Hepatocyte (in vitro differentiated cells): ENCODE data around the gene BPHL. TPM values are rescaled to one million over a fixed set of nuclear protein-coding genes. Genes with fewer than 3 reads are reported as not detected.
"Not testable (repeated sequence)": the region's sequence is repeated elsewhere in the genome, so short reads cannot be mapped to it uniquely, and the experiment has no call there.

ENCODE experiments used
- DNase-seq: peaks from one replicate; pipeline ENCODE4 v3.0.0-alpha.2; 2016; ENCODE audit warnings: low spot score
- H2AFZ ChIP-seq: fragments of 200-600 bp; sonication (generic); 2 replicates; pipeline ENCODE4 v1.6.0; 2016; ENCODE audit warnings: antibody characterized with exemption, mild to moderate bottlenecking
- H3K27ac ChIP-seq: fragments of 200-600 bp; sonication (generic); 2 replicates; pipeline ENCODE4 v1.5.1; 2016; ENCODE audit warnings: mild to moderate bottlenecking
- H3K27me3 ChIP-seq: fragments of 200-600 bp; sonication (generic); 2 replicates; pipeline ENCODE4 v1.6.1; 2016
- H3K36me3 ChIP-seq: fragments of 200-600 bp; sonication (generic); replicated peaks from 2 replicates; pipeline ENCODE4 v1.5.1; 2016; ENCODE audit warnings: low read depth; ENCODE audit not compliant: insufficient read depth
- H3K4me1 ChIP-seq: fragments of 200-600 bp; sonication (generic); 2 replicates; pipeline ENCODE4 v1.5.1; 2016; ENCODE audit warnings: mild to moderate bottlenecking, moderate library complexity; ENCODE audit not compliant: insufficient read depth
- H3K4me2 ChIP-seq: fragments of 200-600 bp; sonication (generic); 2 replicates; pipeline ENCODE4 v1.6.0; 2016
- H3K4me3 ChIP-seq: fragments of 200-600 bp; sonication (generic); 2 replicates; pipeline ENCODE4 v1.5.1; 2016; ENCODE audit warnings: mild to moderate bottlenecking
- H3K79me2 ChIP-seq: fragments of 200-600 bp; sonication (generic); 2 replicates; pipeline ENCODE4 v1.6.0; 2017; ENCODE audit warnings: mild to moderate bottlenecking
- H3K9me2 ChIP-seq: fragments of 200-600 bp; sonication (generic); replicated peaks from 2 replicates; pipeline ENCODE4 v1.6.0; 2017; ENCODE audit warnings: mild to moderate bottlenecking; ENCODE audit not compliant: insufficient read depth
- H3K9me3 ChIP-seq: fragments of 200-600 bp; sonication (generic); 2 replicates; pipeline ENCODE4 v1.5.1; 2016; ENCODE audit warnings: low read depth, mild to moderate bottlenecking
- H4K20me1 ChIP-seq: fragments of 200-600 bp; sonication (generic); 2 replicates; pipeline ENCODE4 v1.6.0; 2016; ENCODE audit warnings: mild to moderate bottlenecking; ENCODE audit not compliant: insufficient read depth, poor library complexity, severe bottlenecking
- EZH2 ChIP-seq: fragments of 200-600 bp; sonication (generic); IDR thresholded peaks from 2 replicates; pipeline ENCODE4 v1.6.1; 2016; ENCODE audit warnings: antibody characterized with exemption, mild to moderate bottlenecking, borderline replicate concordance
- EZH2phosphoT487 ChIP-seq: fragments of 200-600 bp; sonication (generic); IDR thresholded peaks from one replicate; pipeline ENCODE4 v1.6.1; 2018; ENCODE audit warnings: antibody characterized with exemption, mild to moderate bottlenecking, low read depth, moderate library complexity; ENCODE audit not compliant: unreplicated experiment, severe bottlenecking
- WGBS: methylation state at CpG from one replicate; pipeline ENCODE4 v1.1.6; 2016; ENCODE audit warnings: low lambda C conversion rate; ENCODE audit errors: missing lambda C conversion rate; 5-methylcytosine and 5-hydroxymethylcytosine counted together
- polyA plus RNA-seq: library from polyadenylated mRNA; unstranded; fragments of >200 nt; fragmentation: Nextera tagmentation; extraction: Ambion mirVana; gene quantifications from 2 replicates; pipeline ENCODE4 v1.2.1, GENCODE V29; 2016
- total RNA-seq: library from RNA; depleted of rRNA; stranded (reverse); fragments of >200 nt; gene quantifications from 2 replicates; pipeline ENCODE4 v1.2.3, GENCODE V29; 2014
- TF ChIP-seq, protein P1 (sequence below): fragments of 200-600 bp; sonication (generic); IDR thresholded peaks from 2 replicates; pipeline ENCODE4 v1.5.1; 2016; ENCODE audit warnings: antibody characterized with exemption, mild to moderate bottlenecking; ENCODE audit not compliant: poor library complexity

Gene BPHL
- total and polyA plus RNA-seq, 2 experiments from 2014 or later, result 52.0 to 77.0 TPM

DNA sequence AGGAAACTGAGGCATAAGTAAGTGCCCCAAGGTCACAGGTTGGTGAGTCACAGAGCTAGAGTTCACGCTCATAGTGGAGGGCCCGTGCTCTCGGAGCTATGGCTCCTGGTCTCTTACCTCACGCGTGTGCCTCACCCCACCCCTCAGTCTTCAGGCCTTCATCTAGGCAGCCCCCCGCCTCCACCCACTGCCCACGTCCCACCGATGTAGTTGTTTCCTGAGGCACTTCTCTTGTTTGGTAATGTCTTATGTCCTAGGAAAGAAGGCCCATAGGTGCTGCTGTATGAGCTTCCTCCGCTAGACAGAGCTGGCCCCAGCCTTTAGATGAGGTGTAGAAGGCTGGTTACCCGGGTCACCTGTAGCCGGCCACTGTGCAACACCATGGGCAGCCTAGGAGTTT lies 45.1 kb upstream of the BPHL start:
- TF ChIP-seq EZH2 (no peak), EZH2phosphoT487 (no peak)
- H3K79me2 ChIP-seq, result peaks cover 84% of the 10 kb centered on the region
- H3K4me3 ChIP-seq, result no peak overlapping the region
- H3K27me3 ChIP-seq, result no peaks in the 10 kb centered on the region
- no peaks in the 10 kb centered on the region for H3K9me3 ChIP-seq
- no peak for DNase-seq
- WGBS, result 97% methylated on average over 11 of the region's 11 CpGs
- H3K4me2 ChIP-seq, result no peak overlapping the region
- H3K27ac ChIP-seq, result no peak overlapping the region
- H4K20me1 ChIP-seq, result peaks cover 32% of the 10 kb centered on the region
- no peaks in the 10 kb centered on the region for H3K9me2 ChIP-seq
- H3K36me3 ChIP-seq, result no peaks in the 10 kb centered on the region
- H2AFZ ChIP-seq, result no peak overlapping the region
- peaks cover 18% of the 10 kb centered on the region for H3K4me1 ChIP-seq

DNA sequence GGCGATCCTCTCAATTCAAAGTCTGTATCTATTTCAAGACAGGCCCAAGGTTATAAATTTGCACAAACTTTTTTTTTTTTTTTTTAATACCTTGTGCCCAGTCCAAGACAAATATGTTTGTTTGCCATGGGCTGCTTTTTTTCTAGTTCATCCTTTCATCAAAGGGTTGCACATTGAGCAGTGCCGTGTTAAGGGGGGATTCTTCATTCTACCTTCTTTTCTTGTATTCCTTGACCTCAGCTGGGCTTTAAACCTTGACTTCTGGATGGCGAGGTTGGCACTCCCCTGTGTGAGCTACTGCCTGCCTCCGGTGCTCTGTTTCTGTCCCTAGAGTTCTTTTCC lies 42.8 kb upstream of the BPHL start:
- no peak overlapping the region for H3K27ac ChIP-seq
- TF ChIP-seq EZH2 (no peak), EZH2phosphoT487 (no peak)
- TF ChIP-seq, protein P1, sequence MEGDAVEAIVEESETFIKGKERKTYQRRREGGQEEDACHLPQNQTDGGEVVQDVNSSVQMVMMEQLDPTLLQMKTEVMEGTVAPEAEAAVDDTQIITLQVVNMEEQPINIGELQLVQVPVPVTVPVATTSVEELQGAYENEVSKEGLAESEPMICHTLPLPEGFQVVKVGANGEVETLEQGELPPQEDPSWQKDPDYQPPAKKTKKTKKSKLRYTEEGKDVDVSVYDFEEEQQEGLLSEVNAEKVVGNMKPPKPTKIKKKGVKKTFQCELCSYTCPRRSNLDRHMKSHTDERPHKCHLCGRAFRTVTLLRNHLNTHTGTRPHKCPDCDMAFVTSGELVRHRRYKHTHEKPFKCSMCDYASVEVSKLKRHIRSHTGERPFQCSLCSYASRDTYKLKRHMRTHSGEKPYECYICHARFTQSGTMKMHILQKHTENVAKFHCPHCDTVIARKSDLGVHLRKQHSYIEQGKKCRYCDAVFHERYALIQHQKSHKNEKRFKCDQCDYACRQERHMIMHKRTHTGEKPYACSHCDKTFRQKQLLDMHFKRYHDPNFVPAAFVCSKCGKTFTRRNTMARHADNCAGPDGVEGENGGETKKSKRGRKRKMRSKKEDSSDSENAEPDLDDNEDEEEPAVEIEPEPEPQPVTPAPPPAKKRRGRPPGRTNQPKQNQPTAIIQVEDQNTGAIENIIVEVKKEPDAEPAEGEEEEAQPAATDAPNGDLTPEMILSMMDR, result no peak
- H3K36me3 ChIP-seq, result no peaks in the 10 kb centered on the region
- no peak overlapping the region for H3K4me3 ChIP-seq
- no peak overlapping the region for H3K4me2 ChIP-seq
- H3K9me2 ChIP-seq, result no peaks in the 10 kb centered on the region
- peaks cover 32% of the 10 kb centered on the region for H4K20me1 ChIP-seq
- H2AFZ ChIP-seq, result no peak overlapping the region
- peaks cover 75% of the 10 kb centered on the region for H3K79me2 ChIP-seq
- WGBS, result 67% methylated on average over 4 of the region's 4 CpGs
- H3K4me1 ChIP-seq, result peaks cover 9% of the 10 kb centered on the region
- no peaks in the 10 kb centered on the region for H3K9me3 ChIP-seq
- H3K27me3 ChIP-seq, result no peaks in the 10 kb centered on the region
- no peak for DNase-seq

DNA sequence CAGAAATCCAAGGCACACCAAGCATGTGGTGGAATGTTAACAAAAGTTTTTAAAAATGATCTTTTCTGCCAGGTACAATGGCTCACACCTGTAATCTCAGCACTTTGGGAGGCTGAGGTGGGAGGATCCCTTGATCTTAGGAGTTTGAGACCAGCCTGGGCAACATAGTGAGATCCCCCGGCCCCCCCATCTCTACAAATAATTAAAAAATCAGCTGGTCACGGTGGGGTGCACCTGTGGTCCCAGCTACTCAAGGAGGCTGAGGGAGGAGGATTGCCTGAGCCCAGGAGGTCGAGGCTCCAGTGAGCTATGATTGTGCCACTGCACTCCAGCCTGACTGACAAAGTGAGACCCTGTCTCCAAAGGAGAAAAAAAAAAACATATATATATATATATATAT lies 42.2 kb upstream of the BPHL start:
- no peak for DNase-seq
- no peak overlapping the region for H3K4me2 ChIP-seq
- peaks cover 32% of the 10 kb centered on the region for H4K20me1 ChIP-seq
- H3K27ac ChIP-seq, result no peak overlapping the region
- TF ChIP-seq EZH2 (no peak), EZH2phosphoT487 (no peak)
- TF ChIP-seq, protein P1, result no peak
- H3K4me1 ChIP-seq, result peaks cover 9% of the 10 kb centered on the region
- H3K9me2 ChIP-seq, result no peaks in the 10 kb centered on the region
- peaks cover 72% of the 10 kb centered on the region for H3K79me2 ChIP-seq
- H3K27me3 ChIP-seq, result no peaks in the 10 kb centered on the region
- H3K9me3 ChIP-seq, result no peaks in the 10 kb centered on the region
- H2AFZ ChIP-seq, result no peak overlapping the region
- H3K4me3 ChIP-seq, result no peak overlapping the region
- 96% methylated on average over 3 of the region's 3 CpGs for WGBS
- no peaks in the 10 kb centered on the region for H3K36me3 ChIP-seq

DNA sequence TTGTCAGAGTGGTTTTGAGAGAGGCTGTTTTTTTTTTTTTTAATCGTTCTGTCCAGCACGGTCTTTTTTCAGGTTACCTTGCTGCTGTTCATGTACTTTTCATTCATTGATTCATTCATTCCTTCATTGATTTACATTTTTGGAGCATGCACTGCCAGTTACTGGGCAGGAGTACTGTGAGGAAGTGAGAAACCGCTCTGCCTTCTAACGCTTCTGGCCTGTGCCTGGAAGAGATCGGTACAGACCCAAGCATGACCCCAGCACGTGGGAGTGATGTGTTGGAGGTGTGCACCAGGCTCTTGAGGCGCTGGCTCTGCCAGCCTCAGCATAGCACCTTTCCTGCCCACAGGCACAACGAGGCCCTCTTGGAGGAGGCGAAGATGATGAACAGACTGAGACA lies 41.1 kb upstream of the BPHL start:
- Histone ChIP-seq H3K27ac (no peak overlapping the region), H3K4me2 (no peak overlapping the region), H2AFZ (no peak overlapping the region), H3K27me3 (no peaks in the 10 kb centered on the region), H3K36me3 (no peaks in the 10 kb centered on the region), H4K20me1 (peaks cover 32% of the 10 kb centered on the region), H3K9me3 (no peaks in the 10 kb centered on the region), H3K4me1 (peaks cover 9% of the 10 kb centered on the region), H3K9me2 (no peaks in the 10 kb centered on the region), H3K79me2 (peaks cover 61% of the 10 kb centered on the region), H3K4me3 (no peak overlapping the region)
- no peak for DNase-seq
- 98% methylated on average over 9 of the region's 9 CpGs for WGBS
- TF ChIP-seq EZH2, result no peak
- TF ChIP-seq, protein P1, result no peak
- TF ChIP-seq EZH2phosphoT487, result no peak

DNA sequence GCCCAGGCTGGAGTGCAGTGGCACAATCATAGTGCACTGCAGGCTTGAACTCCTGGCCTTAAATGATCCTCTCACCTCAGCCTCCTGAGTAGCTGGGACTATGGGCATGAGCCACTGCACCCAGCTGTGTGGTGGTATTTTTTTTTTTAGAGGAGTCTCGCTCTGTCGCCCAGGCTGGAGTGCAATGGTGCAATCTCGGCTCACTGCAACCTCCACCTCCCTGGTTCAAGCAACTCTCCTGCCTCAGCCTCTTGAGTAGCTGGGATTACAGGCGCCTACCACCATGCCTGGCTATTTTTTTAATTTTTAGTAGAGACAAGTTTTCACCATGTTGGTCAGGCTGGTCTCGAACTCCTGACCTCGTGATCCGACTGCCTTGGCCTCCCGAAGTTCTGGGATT lies 39.6 kb upstream of the BPHL start:
- H4K20me1 ChIP-seq, result peaks cover 19% of the 10 kb centered on the region
- not testable (repeated sequence) for H3K4me3 ChIP-seq, H3K27me3 ChIP-seq, H3K9me3 ChIP-seq, DNase-seq, H3K4me1 ChIP-seq, H3K9me2 ChIP-seq, H3K36me3 ChIP-seq, H2AFZ ChIP-seq, H3K27ac ChIP-seq, H3K4me2 ChIP-seq
- WGBS, result 95% methylated on average over 8 of the region's 8 CpGs
- peaks cover 46% of the 10 kb centered on the region for H3K79me2 ChIP-seq
